K562 (cell line): ENCODE results near the gene XKR7. TPM values are rescaled to one million over a fixed set of nuclear protein-coding genes. Genes with fewer than 3 reads are reported as not detected.

ENCODE experiments used
- AFF1 ChIP-seq, 2 experiments: fragments of 450-650 bp; IDR thresholded peaks; 2 replicates each; pipeline ENCODE4 v1.6.1; 2018; ENCODE audit warnings: mild to moderate bottlenecking in 2 of 2, low read depth in 1 of 2; ENCODE audit not compliant: partially characterized antibody in 2 of 2
- CBFA2T3 ChIP-seq: fragments of 450-650 bp; IDR thresholded peaks from 2 replicates; pipeline ENCODE4 v1.6.1; 2017
- CEBPG ChIP-seq, 3 experiments: fragments of 200-800 bp in 1 of 3; sonication (Bioruptor generic) in 1 of 3; sonication (generic) in 1 of 3; formaldehyde crosslinking in 1 of 3; IDR thresholded peaks in 2 of 3; conservative IDR thresholded peaks in 1 of 3; 2 replicates each; pipeline versions ENCODE4 v1.6.1 to v1.8.0; 2016 to 2022; ENCODE audit warnings: missing compliant biosample characterization in 2 of 3, missing genetic modification characterization in 2 of 3, mild to moderate bottlenecking in 1 of 3, missing genetic modification reagents in 1 of 3
- CTCF ChIP-seq, 3 experiments: IDR thresholded peaks in 2 of 3; conservative IDR thresholded peaks in 1 of 3; 2 replicates each; pipeline ENCODE4 v1.5.1; 2011 to 2012; ENCODE audit warnings: low read length in 3 of 3, mild to moderate bottlenecking in 3 of 3, control low read depth in 2 of 3, improper control_type of control experiment in 1 of 3, inconsistent platforms in 1 of 3, low read depth in 1 of 3, mixed read lengths in 1 of 3, moderate library complexity in 1 of 3; ENCODE audit not compliant: insufficient read depth in 2 of 3
- ETV1 ChIP-seq: fragments of 450-650 bp; conservative IDR thresholded peaks from 2 replicates; pipeline ENCODE4 v1.6.1; 2016; ENCODE audit warnings: missing genetic modification characterization, control low read depth, low read depth, missing compliant biosample characterization
- L3MBTL2 ChIP-seq: fragments of 450-650 bp; IDR thresholded peaks from 2 replicates; pipeline ENCODE4 v1.6.1; 2016; ENCODE audit warnings: mild to moderate bottlenecking, moderate library complexity
- PHB2 ChIP-seq: fragments of 450-650 bp; IDR thresholded peaks from 2 replicates; pipeline ENCODE4 v1.6.1; 2017; ENCODE audit warnings: low read depth
- TFAP4 ChIP-seq: sonication (generic); formaldehyde crosslinking; IDR thresholded peaks from 2 replicates; pipeline ENCODE4 v1.8.0; 2022; ENCODE audit warnings: missing genetic modification reagents, mild to moderate bottlenecking, moderate library complexity, borderline replicate concordance
- TFE3 ChIP-seq: fragments of 450-650 bp; formaldehyde crosslinking; IDR thresholded peaks from 2 replicates; pipeline ENCODE4 v1.4.0; 2020; ENCODE audit warnings: mild to moderate bottlenecking, mixed read lengths
- ZNF143 ChIP-seq: sonication (generic); formaldehyde crosslinking; IDR thresholded peaks from 2 replicates; pipeline ENCODE4 v1.9.0; 2022; ENCODE audit warnings: mild to moderate bottlenecking, missing genetic modification reagents
- ZNF584 ChIP-seq: fragments of 200-800 bp; sonication (Bioruptor generic); IDR thresholded peaks from 2 replicates; pipeline ENCODE4 v1.6.1; 2016; ENCODE audit warnings: low read depth, mild to moderate bottlenecking, missing genetic modification characterization, missing compliant biosample characterization
- ZNF589 ChIP-seq: fragments of 200-800 bp; sonication (Bioruptor generic); IDR thresholded peaks from 2 replicates; pipeline ENCODE4 v1.6.1; 2016; ENCODE audit warnings: low read depth, missing genetic modification characterization, missing compliant biosample characterization
- ZNF740 ChIP-seq, 3 experiments: fragments of 200-800 bp in 1 of 3; sonication (Bioruptor generic) in 1 of 3; sonication (generic) in 1 of 3; formaldehyde crosslinking in 1 of 3; IDR thresholded peaks; 2 replicates each; pipeline versions ENCODE4 v1.6.1 to v1.8.0; 2016 to 2022; ENCODE audit warnings: mild to moderate bottlenecking in 2 of 3, missing compliant biosample characterization in 2 of 3, missing genetic modification characterization in 2 of 3, missing genetic modification reagents in 1 of 3
- polyA plus RNA-seq, 8 experiments: library from polyadenylated mRNA; depleted of rRNA in 4 of 8; stranded (reverse) in 5 of 8; unstranded in 3 of 8; fragments of >200 nt; fragmentation: Nextera tagmentation in 2 of 8; fragmentation: Illumina TruSeq in 1 of 8; extraction: Ambion mirVana in 2 of 8; extraction: Trizol in 1 of 8; gene quantifications; 2 replicates each; pipeline versions ENCODE4 v1.2.1 to v1.2.3, GENCODE V29; 2011 to 2014; ENCODE audit warnings: inconsistent platforms in 1 of 8, missing spikeins in 1 of 8
- total RNA-seq, 7 experiments: library from RNA; depleted of rRNA in 6 of 7; stranded (reverse); fragments of >200 nt in 6 of 7; fragmentation: Illumina TruSeq in 2 of 7; extraction: Trizol in 2 of 7; gene quantifications; 2 replicates each; pipeline versions ENCODE4 v1.2.1 to v1.2.3, GENCODE V29; 2011 to 2021; ENCODE audit warnings: low replicate concordance in 1 of 7

XKR7 gene
- total and polyA plus RNA-seq, 9 of the 15 experiments (the other 6 are each of a cell fraction or from before 2014, with no cell fraction given): 0.02 TPM; not detected in 8

- TF ChIP-seq AFF1 (IDR thresholded peaks at IDR 0.05; ENCODE audit: low read depth in 1 of 2, partially characterized antibody in 2 of 2): peak in 1 of 2 experiments; percentile 70
- no peak for TF ChIP-seq TFAP4 (CRISPR knock-in tag)
- peak; percentile 79 for TF ChIP-seq ZNF143
- TF ChIP-seq CBFA2T3: no peak
- no peak for TF ChIP-seq PHB2
- no peak; the same call in 1 of the 2 replicates for TF ChIP-seq ZNF584
- TF ChIP-seq CEBPG (CRISPR knock-in tag; IDR thresholded peaks at IDR 0.05): no peak
- TF ChIP-seq CEBPG (tag; conservative IDR thresholded peaks at IDR 0.05 in 1 of 2, IDR thresholded peaks at IDR 0.05 in 1 of 2): peak in 1 of 2 experiments; percentile 58; a peak in 1 of 4 replicates
- TF ChIP-seq ZNF589 (CRISPR knock-in tag): 0 out of 2 replicates have a peak, but pooled peaks have one; percentile 30
- TF ChIP-seq TFE3: no peak
- no peak for TF ChIP-seq ETV1 (tag)
- no peak for TF ChIP-seq ZNF740 (CRISPR knock-in tag; IDR thresholded peaks at IDR 0.05)
- no peak for TF ChIP-seq ZNF740 (tag; IDR thresholded peaks at IDR 0.05)
- peak in 2 of 3 experiments; percentile 10 to 32; a peak in 2 of 6 replicates for TF ChIP-seq CTCF (IDR thresholded peaks at IDR 0.05 in 2 of 3, conservative IDR thresholded peaks at IDR 0.05 in 1 of 3; ENCODE audit: insufficient read depth in 2 of 3, low read depth in 1 of 3, low read length in 3 of 3)
- 0 out of 2 replicates have a peak, but pooled peaks have one; percentile 12 for TF ChIP-seq L3MBTL2
Measured at GRCh38 chr20:32004963-32005362, 37.0 kb downstream of the XKR7 start (continued).
